ENCODE data around the gene EYS. TPM values are rescaled to one million over a fixed set of nuclear protein-coding genes. Genes with fewer than 3 reads are reported as not detected.

Gene EYS
- polyA plus RNA-seq, 2 of the 4 experiments (the other 2 are of a cell fraction): 0.03 to 0.06 TPM

DNA sequence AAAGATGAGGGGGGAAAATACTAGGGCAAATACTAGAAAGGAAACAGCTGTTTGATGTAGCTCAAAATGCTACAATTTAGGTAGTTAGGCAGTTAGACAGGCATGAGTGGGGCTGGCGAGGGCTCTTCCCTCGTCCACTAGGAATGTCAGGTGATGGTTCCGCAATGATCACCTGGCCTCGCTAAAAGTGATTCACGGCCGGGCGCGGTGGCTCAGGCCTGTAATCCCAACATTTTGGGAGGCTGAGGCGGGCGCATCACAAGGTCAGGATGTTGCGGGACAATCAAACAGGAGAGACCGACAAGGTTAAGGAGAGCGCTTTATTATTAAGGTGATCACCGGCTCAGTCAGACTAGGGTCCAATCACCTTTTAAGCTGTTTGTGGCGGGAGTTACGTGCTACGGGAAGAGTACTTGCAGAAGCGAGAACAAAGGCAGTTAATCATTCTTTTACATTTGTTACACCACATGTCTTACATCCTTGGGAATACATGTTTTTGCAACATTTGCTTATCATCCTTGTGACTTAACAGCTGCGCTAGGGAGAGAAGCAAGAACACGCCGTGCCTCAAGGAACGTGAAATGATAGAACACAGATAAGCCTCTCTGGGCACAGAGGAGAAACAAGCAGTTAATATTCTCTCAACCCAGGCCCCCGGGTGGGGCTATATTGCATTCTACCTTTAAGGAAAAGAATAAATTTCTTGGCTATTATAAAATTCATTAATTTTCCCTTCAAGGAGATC is 1025.4 kb downstream of the EYS start:
- TF ChIP-seq SREBF2 (IDR thresholded peaks at IDR 0.05): no peak
- TF ChIP-seq HOXB13 (CRISPR knock-in tag; IDR thresholded peaks at IDR 0.05; ENCODE audit: low read depth): no peak
- TF ChIP-seq RARB (CRISPR knock-in tag; IDR thresholded peaks at IDR 0.05): no peak
- TF ChIP-seq CHD4 (IDR thresholded peaks at IDR 0.05; ENCODE audit: borderline replicate concordance): no peak
- TF ChIP-seq, protein P1, sequence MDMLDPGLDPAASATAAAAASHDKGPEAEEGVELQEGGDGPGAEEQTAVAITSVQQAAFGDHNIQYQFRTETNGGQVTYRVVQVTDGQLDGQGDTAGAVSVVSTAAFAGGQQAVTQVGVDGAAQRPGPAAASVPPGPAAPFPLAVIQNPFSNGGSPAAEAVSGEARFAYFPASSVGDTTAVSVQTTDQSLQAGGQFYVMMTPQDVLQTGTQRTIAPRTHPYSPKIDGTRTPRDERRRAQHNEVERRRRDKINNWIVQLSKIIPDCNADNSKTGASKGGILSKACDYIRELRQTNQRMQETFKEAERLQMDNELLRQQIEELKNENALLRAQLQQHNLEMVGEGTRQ (IDR thresholded peaks at IDR 0.05): no peak
- TF ChIP-seq HOXA7 (CRISPR knock-in tag; IDR thresholded peaks at IDR 0.05): no peak
- Histone ChIP-seq H3K27ac (no peak overlapping the region), H3K4me2 (no peak overlapping the region), H3K4me1 (no peaks in the 10 kb centered on the region), H3K4me3 (no peak overlapping the region), H3K9me3 (no peaks in the 10 kb centered on the region)
- ATAC-seq: no peak
- FAIRE-seq: no peak
- POLR2A ChIA-PET: no interaction called here
- WGBS (ENCODE audit: missing lambda C conversion rate): 85% methylated on average over 23 of the region's 23 CpGs
- CTCF ChIA-PET: no interaction called here
- DNase-seq (ENCODE audit: low read depth in 1 of 2, low spot score in 1 of 2): no peak

DNA sequence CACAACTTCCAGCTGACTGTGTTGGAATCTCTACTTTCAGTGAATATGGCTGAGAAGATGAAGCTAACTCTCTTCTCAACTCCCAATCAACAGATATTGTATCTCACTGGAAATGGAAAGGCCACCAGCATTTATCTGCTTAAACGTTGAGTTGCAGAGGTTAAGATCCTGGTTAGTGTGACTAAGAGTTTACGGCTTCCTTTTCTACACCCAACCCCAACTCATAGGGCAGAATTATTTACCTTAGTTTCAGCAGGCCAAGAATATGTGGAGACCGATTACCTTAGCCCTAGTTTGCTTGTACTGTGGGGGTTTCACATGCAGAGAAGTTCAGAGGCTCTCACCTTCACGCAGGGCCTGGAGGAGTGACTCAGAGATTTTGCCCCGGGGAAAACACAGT is 1026.6 kb downstream of the EYS start:
- 27% methylated on average over 4 of the region's 5 CpGs for WGBS (ENCODE audit: missing lambda C conversion rate)
- no peaks in the 10 kb centered on the region for H3K9me3 ChIP-seq
- ATAC-seq: no peak
- H3K4me2 ChIP-seq: no peak overlapping the region
- ChIA-PET CTCF (no interaction called here), POLR2A (no interaction called here)
- no peak overlapping the region for H3K4me3 ChIP-seq
- H3K27ac ChIP-seq: no peak overlapping the region
- no peak for FAIRE-seq
- no peak for DNase-seq (ENCODE audit: low read depth in 1 of 2, low spot score in 1 of 2)
- no peaks in the 10 kb centered on the region for H3K4me1 ChIP-seq
- TF ChIP-seq BHLHE40 (IDR thresholded peaks at IDR 0.05; ENCODE audit: low read depth, low read length): no peak
- no peak for TF ChIP-seq HMGXB4 (CRISPR knock-in tag; IDR thresholded peaks at IDR 0.05; ENCODE audit: borderline replicate concordance)
- TF ChIP-seq EP300 (IDR thresholded peaks at IDR 0.05): no peak
- TF ChIP-seq MYC (IDR thresholded peaks at IDR 0.05; ENCODE audit: borderline replicate concordance, low read length): no peak
- TF ChIP-seq RNF2 (IDR thresholded peaks at IDR 0.05; ENCODE audit: borderline replicate concordance, low read depth): no peak
- no peak for TF ChIP-seq SREBF2 (IDR thresholded peaks at IDR 0.05)
- no peak for TF ChIP-seq CEBPB (IDR thresholded peaks at IDR 0.05)
- TF ChIP-seq KDM1A (IDR thresholded peaks at IDR 0.05; ENCODE audit: low read depth): no peak
- TF ChIP-seq ZNF302 (CRISPR knock-in tag; IDR thresholded peaks at IDR 0.05): no peak
- no peak for TF ChIP-seq POLR2AphosphoS2 (conservative IDR thresholded peaks at IDR 0.05; ENCODE audit: low read length)
- TF ChIP-seq MAX (IDR thresholded peaks at IDR 0.05): no peak
- no peak for TF ChIP-seq NFE2L2 (conservative IDR thresholded peaks at IDR 0.05; ENCODE audit: low read length)
- no peak for TF ChIP-seq FOXS1 (CRISPR knock-in tag; IDR thresholded peaks at IDR 0.05)
- TF ChIP-seq KDM5A (IDR thresholded peaks at IDR 0.05): no peak
- TF ChIP-seq JUNB (IDR thresholded peaks at IDR 0.05): no peak
- TF ChIP-seq HOXB5 (CRISPR knock-in tag; IDR thresholded peaks at IDR 0.05): no peak
- no peak for TF ChIP-seq TP53 (CRISPR knock-in tag; IDR thresholded peaks at IDR 0.05)
- TF ChIP-seq GATA3 (IDR thresholded peaks at IDR 0.05; ENCODE audit: borderline replicate concordance): no peak
- TF ChIP-seq, protein P2, sequence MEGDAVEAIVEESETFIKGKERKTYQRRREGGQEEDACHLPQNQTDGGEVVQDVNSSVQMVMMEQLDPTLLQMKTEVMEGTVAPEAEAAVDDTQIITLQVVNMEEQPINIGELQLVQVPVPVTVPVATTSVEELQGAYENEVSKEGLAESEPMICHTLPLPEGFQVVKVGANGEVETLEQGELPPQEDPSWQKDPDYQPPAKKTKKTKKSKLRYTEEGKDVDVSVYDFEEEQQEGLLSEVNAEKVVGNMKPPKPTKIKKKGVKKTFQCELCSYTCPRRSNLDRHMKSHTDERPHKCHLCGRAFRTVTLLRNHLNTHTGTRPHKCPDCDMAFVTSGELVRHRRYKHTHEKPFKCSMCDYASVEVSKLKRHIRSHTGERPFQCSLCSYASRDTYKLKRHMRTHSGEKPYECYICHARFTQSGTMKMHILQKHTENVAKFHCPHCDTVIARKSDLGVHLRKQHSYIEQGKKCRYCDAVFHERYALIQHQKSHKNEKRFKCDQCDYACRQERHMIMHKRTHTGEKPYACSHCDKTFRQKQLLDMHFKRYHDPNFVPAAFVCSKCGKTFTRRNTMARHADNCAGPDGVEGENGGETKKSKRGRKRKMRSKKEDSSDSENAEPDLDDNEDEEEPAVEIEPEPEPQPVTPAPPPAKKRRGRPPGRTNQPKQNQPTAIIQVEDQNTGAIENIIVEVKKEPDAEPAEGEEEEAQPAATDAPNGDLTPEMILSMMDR (IDR thresholded peaks at IDR 0.05): no peak
- TF ChIP-seq ZFP36 (IDR thresholded peaks at IDR 0.05; ENCODE audit: borderline replicate concordance, partially characterized antibody): no peak

Data from A549 (cell line).